Astrocyte of the cerebellum (primary cell): ENCODE measurements around the gene ATG4B.

Source experiments
- DNase-seq: peaks from one replicate; pipeline ENCODE4 v3.0.0-alpha.2; 2011; ENCODE audit warnings: low read depth
- H3K4me3 ChIP-seq: 2 replicates; pipeline ENCODE4 v1.5.1; 2011; ENCODE audit warnings: mild to moderate bottlenecking, low read depth, low read length, moderate library complexity
- CTCF ChIP-seq: IDR thresholded peaks from 2 replicates; pipeline ENCODE4 v1.5.1; 2012; ENCODE audit warnings: low read length, low read depth, moderate library complexity, mild to moderate bottlenecking; ENCODE audit errors: missing control alignments
- in situ Hi-C: cut with HindIII; loops from 2 replicates; pipeline ENCODE4 v1.10.0; 2017; ENCODE audit warnings: low sequenced_read_pairs

The ATG4B gene

GRCh38 chr2:241689306-241689705, 51.8 kb downstream of the ATG4B start:
- TF ChIP-seq CTCF = no peak
- in situ Hi-C loops = no loop called here
- no peak for DNase-seq
- H3K4me3 ChIP-seq = no peak overlapping the region

GRCh38 chr2:241690202-241690717, 52.8 kb downstream of the ATG4B start:
- no peak overlapping the region for H3K4me3 ChIP-seq
- TF ChIP-seq CTCF = no peak
- no peak for DNase-seq
- in situ Hi-C loops = no loop called here

- in situ Hi-C loops = no loop called here
- H3K4me3 ChIP-seq = no peak overlapping the region
- no peak for TF ChIP-seq CTCF
- DNase-seq = no peak
Measured at GRCh38 chr2:241692448-241692847, 55.0 kb downstream of the ATG4B start.

- in situ Hi-C loops = no loop called here
- H3K4me3 ChIP-seq = no peak overlapping the region
- TF ChIP-seq CTCF = no peak
- no peak for DNase-seq
Measured at GRCh38 chr2:241695651-241696050, 58.2 kb downstream of the ATG4B start.

GRCh38 chr2:241701149-241701398, 63.6 kb downstream of the ATG4B start:
- TF ChIP-seq CTCF = peak; percentile 41
- no peak for DNase-seq
- in situ Hi-C loops = no loop called here
- peak overlapping the region; percentile 76 for H3K4me3 ChIP-seq

- TF ChIP-seq CTCF = no peak
- in situ Hi-C loops = no loop called here
- peak within 1 kb of the TSS; percentile 76 for H3K4me3 ChIP-seq
- DNase-seq = peak; percentile 73
Measured at GRCh38 chr2:241701399-241702154, 64.1 kb downstream of the ATG4B start, which contains the start of gene ING5. ING5 (plus strand) TSS chr2:241702039; CDS start chr2:241702066, 27 bp downstream.
